GM04504 (cell line): Measurements from ENCODE around the gene ZNF512B.
"Not testable (repeated sequence)": the region's sequence is repeated elsewhere in the genome, so short reads cannot be mapped to it uniquely, and the experiment has no call there.

Experiments
- DNase-seq: peaks from one replicate; pipeline ENCODE4 v3.0.0-alpha.2; 2012; ENCODE audit warnings: low read depth

ZNF512B gene, protein sequence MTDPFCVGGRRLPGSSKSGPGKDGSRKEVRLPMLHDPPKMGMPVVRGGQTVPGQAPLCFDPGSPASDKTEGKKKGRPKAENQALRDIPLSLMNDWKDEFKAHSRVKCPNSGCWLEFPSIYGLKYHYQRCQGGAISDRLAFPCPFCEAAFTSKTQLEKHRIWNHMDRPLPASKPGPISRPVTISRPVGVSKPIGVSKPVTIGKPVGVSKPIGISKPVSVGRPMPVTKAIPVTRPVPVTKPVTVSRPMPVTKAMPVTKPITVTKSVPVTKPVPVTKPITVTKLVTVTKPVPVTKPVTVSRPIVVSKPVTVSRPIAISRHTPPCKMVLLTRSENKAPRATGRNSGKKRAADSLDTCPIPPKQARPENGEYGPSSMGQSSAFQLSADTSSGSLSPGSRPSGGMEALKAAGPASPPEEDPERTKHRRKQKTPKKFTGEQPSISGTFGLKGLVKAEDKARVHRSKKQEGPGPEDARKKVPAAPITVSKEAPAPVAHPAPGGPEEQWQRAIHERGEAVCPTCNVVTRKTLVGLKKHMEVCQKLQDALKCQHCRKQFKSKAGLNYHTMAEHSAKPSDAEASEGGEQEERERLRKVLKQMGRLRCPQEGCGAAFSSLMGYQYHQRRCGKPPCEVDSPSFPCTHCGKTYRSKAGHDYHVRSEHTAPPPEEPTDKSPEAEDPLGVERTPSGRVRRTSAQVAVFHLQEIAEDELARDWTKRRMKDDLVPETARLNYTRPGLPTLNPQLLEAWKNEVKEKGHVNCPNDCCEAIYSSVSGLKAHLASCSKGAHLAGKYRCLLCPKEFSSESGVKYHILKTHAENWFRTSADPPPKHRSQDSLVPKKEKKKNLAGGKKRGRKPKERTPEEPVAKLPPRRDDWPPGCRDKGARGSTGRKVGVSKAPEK

DNA sequence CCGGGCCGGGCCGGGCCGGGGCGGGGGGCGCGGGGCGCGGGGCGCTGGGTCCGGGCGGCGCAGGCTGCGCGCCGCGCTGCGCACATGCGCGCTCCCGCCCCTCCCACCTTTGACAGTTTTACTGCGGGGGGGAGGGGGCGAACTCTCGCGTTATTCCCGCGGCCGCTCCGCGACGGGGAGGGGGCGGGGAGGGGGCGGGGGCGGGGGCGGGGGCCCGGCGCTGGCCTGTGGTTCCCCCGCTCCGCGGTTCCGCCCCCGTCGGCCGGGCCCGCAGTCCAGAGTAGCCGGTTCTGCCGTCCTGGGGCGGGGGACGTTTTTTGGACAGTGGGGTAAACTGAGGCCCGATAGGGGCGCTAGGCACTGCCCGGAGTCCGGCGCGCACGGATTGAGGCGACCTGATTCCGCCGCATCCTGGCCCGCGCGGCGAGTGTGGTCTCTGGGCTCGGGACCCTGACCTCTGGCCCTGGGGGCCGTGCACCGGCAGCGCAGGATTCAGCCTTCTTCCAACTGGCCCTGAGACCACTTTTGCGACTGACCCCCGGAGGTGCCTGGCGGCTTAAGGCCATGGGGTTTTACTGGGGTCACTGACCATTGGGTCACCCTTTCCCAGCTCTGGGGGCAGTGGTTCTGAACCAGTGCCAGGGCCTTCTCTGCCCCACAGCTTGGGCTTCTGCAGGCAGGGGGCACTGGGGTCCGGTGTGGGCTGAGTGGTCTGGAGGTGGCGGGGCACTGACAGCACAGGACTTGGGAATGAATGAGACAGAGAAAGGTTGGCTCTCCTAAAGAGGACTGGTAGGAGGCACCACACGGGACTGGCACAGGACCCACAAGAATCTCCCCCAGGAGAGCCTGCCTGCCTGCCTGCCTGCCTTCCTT is at the start of gene ZNF512B:
TSS of gene ZNF512B (minus strand) at position 93 of the 876 bp plus-strand sequence. CDS start 1,980 bp downstream, outside the sequence.
- no peak for DNase-seq

- no peak for DNase-seq
Observed at GRCh38 chr20:64015635-64016034, 45.9 kb upstream of the ZNF512B start.

GRCh38 chr20:64012385-64013154 is 42.8 kb upstream of the ZNF512B start:
- DNase-seq = not testable (repeated sequence)

GRCh38 chr20:64011366-64011779 is 41.6 kb upstream of the ZNF512B start:
- DNase-seq = no peak

- DNase-seq = peak; percentile 71
Observed at GRCh38 chr20:64010711-64011237, 41.0 kb upstream of the ZNF512B start.

GRCh38 chr20:64009811-64010387 is 40.2 kb upstream of the ZNF512B start:
- DNase-seq = no peak

DNA sequence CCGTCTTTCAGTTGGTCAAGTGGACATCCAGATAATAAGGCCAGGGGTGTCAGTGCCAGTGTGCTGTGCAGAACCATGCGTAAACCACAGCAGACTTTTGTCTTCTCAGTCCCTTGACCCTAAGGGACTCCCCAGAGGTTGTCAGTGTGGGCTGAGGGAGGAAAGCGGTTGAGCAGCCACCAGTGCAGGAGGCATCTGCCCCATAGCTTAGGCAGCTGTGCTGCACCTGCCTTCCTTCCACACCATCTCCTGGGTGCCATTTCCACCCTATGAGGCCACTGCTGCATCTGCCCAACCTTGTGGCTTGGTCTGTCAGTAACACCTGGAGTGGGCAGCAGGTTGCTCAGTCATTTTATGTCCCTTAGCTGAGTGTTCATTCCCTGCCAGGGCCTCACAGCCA is 37.2 kb upstream of the ZNF512B start:
- DNase-seq = no peak

- DNase-seq = no peak
Observed at GRCh38 chr20:64006490-64006889, 36.8 kb upstream of the ZNF512B start.

DNA sequence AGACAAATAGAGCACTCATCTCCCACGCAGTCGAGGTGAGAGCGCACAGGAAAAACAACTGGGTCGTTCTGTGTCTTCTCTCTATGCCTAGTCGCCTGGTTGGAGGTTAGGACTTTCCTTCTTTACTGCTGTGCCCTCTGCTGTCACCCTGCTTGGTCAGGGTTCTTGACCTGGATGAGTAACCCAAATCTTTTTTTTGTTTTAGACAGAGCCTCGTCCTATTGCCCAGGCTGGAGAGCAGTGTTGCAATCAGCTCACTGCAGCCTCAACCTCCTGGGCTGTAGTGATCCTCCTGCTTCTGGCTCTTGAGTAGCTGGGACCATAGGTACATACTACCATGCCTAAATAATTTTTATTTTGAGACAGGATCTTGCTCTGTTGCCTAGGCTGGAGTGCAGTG is 35.7 kb upstream of the ZNF512B start:
- DNase-seq = no peak

DNA sequence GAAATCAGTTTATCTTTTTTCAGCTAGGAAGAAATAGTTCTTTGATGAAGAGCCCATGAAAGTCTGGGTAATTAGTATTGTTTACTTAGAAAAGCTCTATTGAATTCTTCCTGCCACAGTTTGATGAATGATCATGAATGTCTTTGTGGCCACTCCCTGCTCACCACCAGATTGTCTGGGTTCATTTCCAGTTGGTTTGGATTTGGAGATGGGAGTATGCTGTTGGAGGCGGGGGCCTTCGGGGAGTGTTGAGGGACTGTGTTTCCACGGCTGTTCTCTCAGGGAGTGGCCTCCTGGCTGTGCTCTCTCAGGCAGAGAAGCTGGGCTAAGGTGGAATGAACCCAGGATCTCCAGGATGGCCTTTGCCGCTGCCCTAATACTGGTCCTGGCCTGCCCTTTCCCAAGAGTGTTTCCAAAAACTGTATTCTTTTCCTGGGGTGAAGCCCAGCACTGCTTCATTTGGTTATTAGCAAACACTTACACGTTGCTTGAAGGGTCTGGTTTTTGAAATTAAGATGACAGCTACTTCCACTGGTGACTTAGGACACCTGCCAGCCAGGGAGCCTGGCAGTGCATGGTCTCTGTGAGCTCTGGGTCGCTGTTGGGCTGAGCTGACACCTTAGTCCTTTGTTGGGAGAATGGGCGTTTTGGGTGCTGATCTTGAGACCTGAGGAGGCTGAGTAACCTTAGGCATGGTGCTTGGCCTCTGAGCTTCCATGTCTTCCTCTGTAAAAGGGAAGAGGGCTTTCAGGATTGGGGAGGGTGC is 34.4 kb upstream of the ZNF512B start:
- DNase-seq = no peak

- no peak for DNase-seq
Observed at GRCh38 chr20:64001607-64002011, 31.9 kb upstream of the ZNF512B start.

DNA sequence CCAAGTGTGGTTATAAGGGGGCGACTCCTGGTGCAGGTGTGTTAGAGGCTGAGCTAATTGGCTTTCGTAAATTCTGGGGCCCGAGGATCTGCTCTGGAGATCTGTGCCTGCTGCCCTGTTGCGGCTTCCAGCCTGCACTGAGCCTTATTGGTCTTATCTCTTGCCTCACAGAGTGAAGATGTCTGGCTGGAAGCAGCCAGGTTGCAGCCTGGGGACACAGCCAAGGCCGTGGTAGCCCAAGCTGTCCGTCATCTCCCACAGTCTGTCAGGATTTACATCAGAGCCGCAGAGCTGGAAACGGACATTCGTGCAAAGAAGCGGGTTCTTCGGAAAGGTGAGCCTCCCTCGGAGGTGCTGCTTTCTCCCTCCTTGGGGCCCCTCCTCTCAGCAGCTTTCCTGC is 31.2 kb upstream of the ZNF512B start:
- no peak for DNase-seq

GRCh38 chr20:63982937-63983336 is 13.2 kb upstream of the ZNF512B start:
- no peak for DNase-seq

- DNase-seq = peak; percentile 85
Observed at GRCh38 chr20:63980806-63981728, 11.3 kb upstream of the ZNF512B start, which contains the start of gene PRPF6. Gene PRPF6 (plus strand): TSS chr20:63981132. CDS start chr20:63981246, 114 bp downstream.

GRCh38 chr20:63980317-63980805 is 10.6 kb upstream of the ZNF512B start:
- DNase-seq = no peak

- no peak for DNase-seq
Observed at GRCh38 chr20:63979557-63980316, 10.0 kb upstream of the ZNF512B start, which contains the start of gene SAMD10. Gene SAMD10 (minus strand): TSS chr20:63979642. CDS start chr20:63979467, 175 bp downstream.

DNA sequence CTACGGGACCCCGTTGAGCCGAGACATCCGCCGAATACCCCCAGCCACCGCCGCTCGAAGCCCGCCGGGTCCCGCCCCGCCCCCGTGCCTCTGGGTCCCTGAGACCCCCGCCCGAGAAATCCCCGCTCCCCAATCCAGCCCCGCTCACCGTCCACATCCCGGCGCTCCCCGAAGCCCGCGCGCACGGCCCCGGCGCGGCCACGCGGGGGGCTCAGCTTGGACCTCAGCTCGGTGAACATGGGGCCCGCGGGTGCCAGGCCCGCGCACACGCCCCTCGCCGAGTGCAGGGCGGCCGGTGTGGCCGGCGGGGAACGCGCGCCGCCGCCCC is 9.5 kb upstream of the ZNF512B start:
- DNase-seq = no peak
